CD4-positive, alpha-beta T cell treated with Interleukin-17A for 1 hour (primary cell): ENCODE results near the gene CCDC116.
A peak's percentile ranks its signal among the peaks of the same experiment; 100 is the strongest.
"Not testable (repeated sequence)": the region's sequence is repeated elsewhere in the genome, so short reads cannot be mapped to it uniquely, and the experiment has no call there.

Experiments used
- DNase-seq: peaks from one replicate; pipeline ENCODE4 v3.0.0-alpha.2; 2020

The CCDC116 gene

DNA sequence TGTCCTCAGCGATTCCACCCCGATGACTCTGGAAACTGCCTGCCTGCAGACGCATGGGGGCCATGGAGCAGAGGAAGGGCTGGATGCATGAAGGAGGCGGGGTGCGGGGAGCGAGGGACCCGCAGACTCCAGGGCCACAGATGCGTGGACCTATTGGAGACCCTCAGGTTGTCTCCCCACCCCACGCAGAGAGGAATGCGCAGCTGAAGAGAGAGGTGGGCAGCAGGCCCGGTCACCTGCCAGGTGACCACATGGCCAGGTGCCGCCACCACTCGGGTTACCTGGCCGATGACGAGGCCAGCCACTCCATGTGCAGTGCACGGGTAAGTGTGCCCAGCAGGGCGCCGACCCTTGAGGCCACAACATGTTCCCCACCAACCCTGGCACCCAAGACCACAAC is 371 bp downstream of the CCDC116 start:
- DNase-seq, result no peak

DNA sequence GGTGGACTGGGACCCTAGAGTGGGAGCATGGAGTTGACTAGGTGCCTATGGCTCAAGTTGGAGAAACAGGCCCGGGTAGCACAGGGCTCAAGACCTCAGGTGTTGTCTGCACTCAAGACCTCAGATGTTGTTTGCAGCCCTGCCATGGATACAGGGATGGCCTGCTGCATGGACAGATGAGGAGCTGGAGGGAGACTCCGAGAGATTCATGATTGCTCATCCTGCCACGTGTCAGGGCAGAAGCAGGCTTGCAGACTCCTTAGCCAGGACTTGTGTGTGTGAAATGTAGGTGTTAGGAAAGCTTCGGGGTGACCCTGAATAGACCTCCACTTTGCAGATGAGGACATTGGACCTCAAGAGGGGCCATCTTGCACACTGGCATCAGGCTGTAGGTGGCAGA is 921 bp downstream of the CCDC116 start:
- no peak for DNase-seq

GRCh38 chr22:21634081-21634480 is 1.5 kb downstream of the CCDC116 start:
- DNase-seq, result no peak

GRCh38 chr22:21634844-21635243 is 2.3 kb downstream of the CCDC116 start:
- DNase-seq, result no peak

GRCh38 chr22:21635771-21636510 is 3.4 kb downstream of the CCDC116 start:
- no peak for DNase-seq

DNA sequence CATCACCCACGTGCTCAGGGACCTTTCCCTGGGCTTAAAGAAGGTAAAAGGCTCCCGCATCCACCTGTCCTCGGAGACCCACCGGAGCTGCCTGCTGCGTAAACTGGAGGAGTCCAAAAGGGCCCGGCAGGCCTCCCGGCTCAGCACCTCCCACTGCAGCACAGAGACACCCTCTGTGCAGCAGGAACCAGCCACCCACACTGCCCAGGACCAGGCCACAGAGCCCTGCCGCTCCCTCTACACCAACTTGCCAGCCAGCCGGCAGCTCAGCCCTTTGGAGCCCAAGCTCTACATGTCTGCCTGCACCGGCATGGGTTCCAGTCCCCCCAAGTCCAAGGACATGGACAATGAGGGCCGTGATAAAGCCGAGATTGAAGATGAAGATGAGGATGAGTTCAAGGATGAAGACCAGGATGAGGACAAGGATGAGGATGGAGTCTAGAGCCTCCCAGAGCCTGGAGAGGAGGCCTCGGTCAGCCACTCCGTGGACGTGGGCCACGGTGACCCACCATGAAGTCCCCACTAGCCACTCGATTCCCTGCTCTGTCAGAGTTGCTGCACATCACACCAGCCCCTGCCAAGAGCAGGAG is 4.2 kb downstream of the CCDC116 start:
- DNase-seq, result no peak

- DNase-seq, result not testable (repeated sequence)
These were observed 4.9 kb downstream of the CCDC116 start for GRCh38 chr22:21637450-21637849.

- no peak for DNase-seq
These were observed 6.8 kb downstream of the CCDC116 start for GRCh38 chr22:21639359-21639758.

- DNase-seq, result no peak
These were observed 8.2 kb downstream of the CCDC116 start for GRCh38 chr22:21640810-21641209.

DNA sequence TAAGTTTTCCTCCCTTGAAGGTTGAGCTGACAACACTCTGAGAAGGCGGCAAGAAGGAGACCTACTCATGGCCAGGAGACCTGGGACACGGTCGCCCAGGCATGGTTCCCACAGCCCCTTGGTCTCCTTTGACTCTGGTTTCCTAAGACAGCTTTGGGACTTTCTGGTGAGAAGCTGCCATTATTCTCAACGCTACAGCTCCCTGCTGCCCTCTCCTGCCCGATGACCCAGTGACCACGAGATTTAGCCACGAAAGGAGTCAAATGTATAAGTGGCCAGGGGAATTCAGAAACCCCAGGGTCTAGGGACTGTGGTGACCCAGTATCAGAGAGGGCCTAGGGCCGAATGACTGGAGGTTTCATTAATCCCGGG is 8.8 kb downstream of the CCDC116 start:
- DNase-seq, result peak; percentile 18

- peak; percentile 99 for DNase-seq
These were observed 9.4 kb downstream of the CCDC116 start, which contains the start of gene SDF2L1 for GRCh38 chr22:21641789-21642583. TSS of gene SDF2L1 (plus strand) at chr22:21642302. CDS start at chr22:21642337, 35 bp downstream.

GRCh38 chr22:21642584-21643448 is 10.3 kb downstream of the CCDC116 start:
- DNase-seq, result peak; percentile 65

DNA sequence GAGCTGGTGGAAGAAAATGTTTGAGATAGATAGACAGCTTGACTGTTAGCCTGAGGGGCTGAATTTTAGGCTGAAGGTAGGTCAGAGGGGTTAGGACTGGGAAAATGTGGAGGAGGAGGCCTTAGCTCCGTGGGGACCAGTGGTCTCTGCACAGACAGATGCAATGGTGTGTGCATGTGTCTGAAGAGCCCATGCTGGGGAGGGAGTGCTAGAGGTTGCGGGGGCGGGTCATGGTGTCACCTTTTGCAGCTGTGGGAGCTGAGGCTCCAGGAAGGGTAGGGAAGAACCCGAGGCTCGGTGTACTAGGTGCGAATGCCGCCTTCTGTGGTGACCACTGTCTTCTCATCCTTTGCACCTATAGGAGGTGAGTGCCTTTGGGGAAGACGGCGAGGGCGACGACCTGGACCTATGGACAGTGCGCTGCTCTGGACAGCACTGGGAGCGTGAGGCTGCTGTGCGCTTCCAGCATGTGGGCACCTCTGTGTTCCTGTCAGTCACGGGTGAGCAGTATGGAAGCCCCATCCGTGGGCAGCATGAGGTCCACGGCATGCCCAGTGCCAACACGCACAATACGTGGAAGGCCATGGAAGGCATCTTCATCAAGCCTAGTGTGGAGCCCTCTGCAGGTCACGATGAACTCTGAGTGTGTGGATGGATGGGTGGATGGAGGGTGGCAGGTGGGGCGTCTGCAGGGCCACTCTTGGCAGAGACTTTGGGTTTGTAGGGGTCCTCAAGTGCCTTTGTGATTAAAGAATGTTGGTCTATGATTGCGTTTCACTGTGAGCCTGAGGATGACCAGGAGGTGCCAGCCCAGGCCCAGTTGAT is 11.2 kb downstream of the CCDC116 start:
- no peak for DNase-seq

DNA sequence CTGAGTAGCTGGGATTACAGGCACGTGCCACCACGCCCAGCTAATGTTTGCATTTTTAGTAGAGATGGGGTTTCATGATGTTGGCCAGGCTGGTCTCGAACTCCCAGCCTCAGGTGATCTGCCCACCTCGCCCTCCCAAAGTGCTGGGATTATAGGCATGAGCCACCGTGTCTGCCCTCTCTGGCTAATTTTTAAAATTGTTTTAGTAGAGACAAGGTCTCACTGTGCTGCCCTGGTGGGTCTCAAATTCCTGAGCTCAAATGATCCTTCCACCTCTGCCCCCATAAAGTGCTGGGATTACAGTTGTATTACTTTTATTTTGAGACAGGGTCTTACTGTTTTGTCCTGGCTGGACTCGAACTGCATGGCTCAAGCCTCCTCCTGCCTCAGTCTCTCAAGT is 13.0 kb downstream of the CCDC116 start:
- not testable (repeated sequence) for DNase-seq

DNA sequence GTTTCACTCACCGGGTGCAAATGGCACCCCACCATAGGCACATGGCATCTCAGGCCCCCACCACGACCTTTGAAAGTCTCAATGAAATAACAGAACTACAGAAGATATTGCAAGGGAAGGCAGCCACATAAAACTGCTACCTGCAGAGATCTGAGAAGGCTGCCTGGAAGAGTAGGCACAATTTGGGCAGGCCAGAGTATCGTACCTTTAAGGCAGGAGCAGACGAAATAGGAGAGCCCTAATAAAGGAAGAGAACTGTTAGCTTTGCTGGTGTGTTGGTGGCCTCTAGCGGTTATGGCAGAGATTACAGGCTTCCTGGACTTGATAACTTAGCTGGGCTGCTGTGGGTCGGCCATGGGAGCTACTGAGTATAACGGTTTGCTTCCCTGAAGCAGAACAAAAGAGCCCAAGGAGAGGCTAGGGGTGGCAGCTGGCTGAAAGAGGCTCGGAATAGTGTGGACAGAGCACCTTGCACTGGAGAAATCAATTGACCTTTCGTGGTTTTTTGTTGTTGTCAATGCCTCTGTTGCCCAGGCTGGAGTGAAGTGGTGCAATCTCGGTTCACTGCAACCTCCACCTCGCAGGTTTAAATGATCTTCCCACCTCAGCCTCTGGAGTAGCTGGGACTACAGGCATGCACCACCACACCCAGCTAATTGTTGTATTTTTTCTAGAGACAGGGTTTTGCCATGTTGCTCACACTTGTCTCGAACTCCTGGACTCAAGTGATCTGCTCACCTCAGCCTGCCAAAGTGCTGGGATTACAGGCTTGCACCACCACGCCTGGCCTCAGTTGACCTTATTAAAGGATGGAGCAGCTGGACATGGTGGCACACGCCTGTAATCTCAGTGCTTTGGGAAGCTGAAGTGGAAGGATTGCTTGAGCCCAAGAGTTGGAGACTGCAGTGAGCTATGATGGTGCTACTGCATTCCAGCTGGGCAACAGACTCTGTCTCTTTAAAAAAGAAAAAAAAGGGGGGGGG is 14.3 kb downstream of the CCDC116 start:
- DNase-seq, result peak; percentile 88

- DNase-seq, result no peak
These were observed 17.7 kb downstream of the CCDC116 start for GRCh38 chr22:21650280-21650679.

DNA sequence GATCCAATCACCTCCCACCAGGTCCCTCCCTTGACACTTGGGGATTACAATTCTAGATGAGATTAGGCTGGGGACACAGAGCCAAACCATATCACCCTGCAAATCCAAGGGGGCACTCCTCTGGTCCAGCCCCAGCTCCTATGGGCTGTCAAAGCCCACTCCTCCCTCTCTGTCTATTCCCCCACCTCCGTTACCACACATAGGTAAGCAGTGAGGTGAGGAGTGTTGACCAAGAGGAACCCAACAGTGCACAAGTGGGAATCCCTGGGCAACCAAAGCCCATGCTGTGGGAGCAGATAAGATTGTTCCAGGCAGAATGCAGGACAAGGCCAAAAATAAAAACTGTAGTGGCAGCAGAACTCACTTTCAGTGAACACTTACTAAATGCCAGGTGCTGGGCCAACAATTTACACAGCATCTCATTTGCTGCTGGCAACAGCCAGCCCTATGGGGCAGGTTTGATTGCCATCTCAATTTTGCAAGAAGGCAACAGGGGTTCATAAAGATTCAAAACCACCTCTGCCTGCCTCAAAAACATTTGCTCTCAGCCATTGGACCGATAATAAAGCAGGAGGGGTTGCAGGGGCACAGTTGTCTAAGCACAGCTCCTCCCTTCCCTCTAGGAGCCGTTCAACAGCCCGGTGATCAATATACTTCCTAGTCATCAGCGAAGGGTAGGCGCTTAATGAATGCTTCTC is 18.4 kb downstream of the CCDC116 start:
- no peak for DNase-seq

- no peak for DNase-seq
These were observed 19.0 kb downstream of the CCDC116 start for GRCh38 chr22:21651521-21652009.

- DNase-seq, result peak; percentile 83
These were observed 19.5 kb downstream of the CCDC116 start for GRCh38 chr22:21652010-21652546.
